ENCODE results near the gene ZNF236. TPM values are rescaled to one million over a fixed set of nuclear protein-coding genes. Genes with fewer than 3 reads are reported as not detected.

Gene ZNF236
- total and polyA plus RNA-seq, 2 of the 8 experiments (the other 6 are each of a cell fraction or from before 2014, with no cell fraction given), result 6.7 to 14.5 TPM

DNA sequence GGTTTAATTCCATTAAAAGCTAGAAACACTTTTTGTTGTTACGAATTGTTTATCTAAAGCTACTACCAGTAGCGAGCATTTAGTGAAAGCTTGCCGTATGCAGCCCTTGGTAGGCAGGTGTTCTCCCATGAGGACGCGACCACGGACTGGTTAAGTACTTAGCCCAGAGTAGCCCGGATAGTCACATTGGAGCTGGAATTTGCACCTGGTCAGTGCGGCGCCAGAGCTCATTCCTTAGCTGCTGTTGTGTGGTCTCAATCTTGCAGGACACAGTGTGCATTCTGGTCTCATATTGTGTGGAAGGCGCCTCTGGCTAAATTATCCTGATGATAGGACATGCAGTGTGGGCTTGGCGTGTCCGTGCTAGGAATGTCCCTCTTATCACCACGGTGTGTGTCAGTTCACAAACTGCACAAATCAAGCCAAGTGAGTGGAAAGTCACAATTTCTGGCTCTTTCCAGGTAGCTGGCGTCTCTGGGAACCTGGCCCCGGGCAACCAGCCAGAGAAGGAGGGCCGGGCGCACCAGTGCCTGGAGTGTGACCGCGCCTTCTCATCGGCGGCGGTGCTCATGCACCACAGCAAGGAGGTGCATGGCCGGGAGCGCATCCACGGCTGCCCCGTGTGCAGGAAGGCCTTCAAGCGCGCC lies 133.3 kb downstream of the ZNF236 start:
- no peak overlapping the region for H3K14ac ChIP-seq (ENCODE audit: insufficient read length)
- no peak overlapping the region for H2AFZ ChIP-seq (ENCODE audit: low read length)
- no peak overlapping the region for H2BK120ac ChIP-seq (replicated peaks; ENCODE audit: low read depth, low read length)
- H3K79me1 ChIP-seq (ENCODE audit: low read depth, low read length), result no peaks in the 10 kb centered on the region
- H3K4me3 ChIP-seq (ENCODE audit: extremely low read depth in 1 of 4, insufficient read depth in 2 of 4, low read depth in 3 of 4, low read length in 4 of 4), result no peak overlapping the region
- no peak overlapping the region for H3K4me2 ChIP-seq (ENCODE audit: insufficient read depth in 1 of 2, low read depth in 2 of 2, low read length in 2 of 2)
- CTCF ChIA-PET (ENCODE audit: partially characterized antibody), result interaction anchor here (0.7 to 12.3 kb wide), 5 partner anchors 25 to 795 kb away, joined by 3 to 188 read pairs (median 3); no protein-coding TSS in a partner anchor
- no peak overlapping the region for H4K5ac ChIP-seq (ENCODE audit: insufficient read length, low read depth, low read length)
- H3K18ac ChIP-seq (ENCODE audit: extremely low read depth, low read length), result no peak overlapping the region
- DNase-seq (ENCODE audit: low read depth in 1 of 2, low spot score in 2 of 2), result no peak
- no peaks in the 10 kb centered on the region for H3K79me2 ChIP-seq (ENCODE audit: control insufficient read depth in 1 of 2, insufficient read depth in 2 of 2, low read length in 2 of 2)
- H2AK5ac ChIP-seq (ENCODE audit: low read depth, low read length), result no peak overlapping the region
- peaks cover 3 to 4% of the 10 kb centered on the region in 2 experiments for H4K20me1 ChIP-seq (replicated peaks in 1 of 2; ENCODE audit: control insufficient read depth in 1 of 2, insufficient read depth in 2 of 2, low read length in 2 of 2)
- H3K36me3 ChIP-seq (ENCODE audit: control insufficient read depth in 2 of 4, insufficient read depth in 4 of 4, low read length in 3 of 4), result peaks cover 0 to 9% (median 4%) of the 10 kb centered on the region in 4 experiments; a peak in 4 of 8 replicates
- no peaks in the 10 kb centered on the region for H3K9me3 ChIP-seq (ENCODE audit: insufficient read depth in 2 of 2, low read depth in 1 of 2, low read length in 1 of 2)
- H3K27ac ChIP-seq (ENCODE audit: low read depth, low read length), result no peak overlapping the region
- no peak overlapping the region for H2BK15ac ChIP-seq (ENCODE audit: low read length)
- no peak overlapping the region for H3K4ac ChIP-seq (replicated peaks; ENCODE audit: insufficient read length, low read depth, low read length)
- H2BK20ac ChIP-seq (ENCODE audit: low read length), result no peak overlapping the region
- no peak overlapping the region for H4K8ac ChIP-seq (ENCODE audit: extremely low read depth, insufficient read depth, low read length)
- no peak overlapping the region for H4K91ac ChIP-seq (replicated peaks; ENCODE audit: insufficient read length, low read length)
- H2BK12ac ChIP-seq (ENCODE audit: low read depth, low read length), result no peak overlapping the region
- no peak for FAIRE-seq
- H3K23ac ChIP-seq (ENCODE audit: insufficient read length), result no peak overlapping the region
- H2BK5ac ChIP-seq (ENCODE audit: low read depth, low read length), result no peak overlapping the region
- H3K23me2 ChIP-seq (ENCODE audit: low read depth, low read length), result no peaks in the 10 kb centered on the region
- TF ChIP-seq SP4 (IDR thresholded peaks at IDR 0.05; ENCODE audit: low read length) (no peak), HDAC2 (IDR thresholded peaks at IDR 0.05; ENCODE audit: borderline replicate concordance in 1 of 2, low read depth in 2 of 2, low read length in 2 of 2) (no peak), SP2 (IDR thresholded peaks at IDR 0.05; ENCODE audit: low read length) (no peak), TCF12 (IDR thresholded peaks at IDR 0.05; ENCODE audit: low read depth, low read length) (no peak), SAP30 (IDR thresholded peaks at IDR 0.05; ENCODE audit: insufficient read depth, insufficient replicate concordance, low read length) (no peak), BRCA1 (IDR thresholded peaks at IDR 0.05; ENCODE audit: low read depth, low read length) (no peak), NANOG (IDR thresholded peaks at IDR 0.05; ENCODE audit: insufficient read depth, low read depth, low read length, poor library complexity, severe bottlenecking) (no peak), CEBPB (IDR thresholded peaks at IDR 0.05; ENCODE audit: low read depth, low read length) (no peak), CHD1 (IDR thresholded peaks at IDR 0.05; ENCODE audit: low read depth, low read length) (no peak), CREB1 (IDR thresholded peaks at IDR 0.05) (no peak), SIN3A (conservative IDR thresholded peaks at IDR 0.05 in 1 of 2, IDR thresholded peaks at IDR 0.05 in 1 of 2; ENCODE audit: low read depth in 1 of 2, low read length in 2 of 2) (no peak)
- TF ChIP-seq, protein P1, sequence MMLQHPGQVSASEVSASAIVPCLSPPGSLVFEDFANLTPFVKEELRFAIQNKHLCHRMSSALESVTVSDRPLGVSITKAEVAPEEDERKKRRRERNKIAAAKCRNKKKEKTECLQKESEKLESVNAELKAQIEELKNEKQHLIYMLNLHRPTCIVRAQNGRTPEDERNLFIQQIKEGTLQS (IDR thresholded peaks at IDR 0.05; ENCODE audit: insufficient read depth, low read depth, low read length), result no peak
- POLR2A ChIA-PET (ENCODE audit: partially characterized antibody), result interaction anchor here (1.0 kb wide), 1 partner anchor 9 kb away, joined by 3 read pairs; no protein-coding TSS in a partner anchor
- H3K56ac ChIP-seq (replicated peaks; ENCODE audit: insufficient read length, low read depth, low read length), result no peak overlapping the region
- no peaks in the 10 kb centered on the region for H3K27me3 ChIP-seq (replicated peaks in 1 of 4; ENCODE audit: control insufficient read depth in 3 of 4, extremely low read depth in 1 of 4, insufficient read depth in 3 of 4, low read length in 3 of 4)
- H3K9ac ChIP-seq (replicated peaks in 1 of 4; ENCODE audit: extremely low read depth in 1 of 4, low read depth in 3 of 4, low read length in 3 of 4), result no peak overlapping the region
- H3K4me1 ChIP-seq (replicated peaks in 1 of 4; ENCODE audit: control insufficient read depth in 3 of 4, insufficient read depth in 4 of 4, low read length in 3 of 4), result 0 out of 7 replicates have a peak, but pooled peaks cover 0 to 2% (median 0%) of the 10 kb centered on the region in 4 experiments
- 95% methylated on average over 28 of the region's 28 CpGs; no CpG with 5 or more reads in 1 of the 2 experiments for WGBS, 2 experiments (ENCODE audit: extremely low coverage in 1 of 2, insufficient coverage in 1 of 2, insufficient read length in 1 of 2, insufficient replicate concordance in 2 of 2, low coverage in 1 of 2, low lambda C conversion rate in 2 of 2, missing lambda C conversion rate in 1 of 2)

Data from H1 (cell line).